ENCODE data around the gene TOPBP1.
"Not testable (repeated sequence)": the region's sequence is repeated elsewhere in the genome, so short reads cannot be mapped to it uniquely, and the experiment has no call there.

The TOPBP1 gene

GRCh38 chr3:133674290-133674919 is 12.7 kb upstream of the TOPBP1 start:
- DNase-seq, result no peak

- no peak for DNase-seq
Observed at GRCh38 chr3:133673746-133674145, 12.0 kb upstream of the TOPBP1 start.

- DNase-seq, result no peak
Observed at GRCh38 chr3:133672461-133672860, 10.7 kb upstream of the TOPBP1 start.

GRCh38 chr3:133670525-133670995 is 8.8 kb upstream of the TOPBP1 start:
- DNase-seq, result no peak

GRCh38 chr3:133669949-133670524 is 8.3 kb upstream of the TOPBP1 start:
- no peak for DNase-seq

GRCh38 chr3:133667118-133667517 is 5.4 kb upstream of the TOPBP1 start:
- DNase-seq, result no peak

GRCh38 chr3:133665188-133665587 is 3.4 kb upstream of the TOPBP1 start:
- DNase-seq, result not testable (repeated sequence)

GRCh38 chr3:133663569-133664313 is 2.0 kb upstream of the TOPBP1 start:
- DNase-seq, result no peak

GRCh38 chr3:133662278-133662651 is 524 bp upstream of the TOPBP1 start:
- DNase-seq, result no peak

- DNase-seq, result no peak
Observed at GRCh38 chr3:133659806-133660205, 1.9 kb downstream of the TOPBP1 start.

GRCh38 chr3:133655731-133656515 is 5.8 kb downstream of the TOPBP1 start:
- no peak for DNase-seq

GRCh38 chr3:133649486-133650068 is 12.2 kb downstream of the TOPBP1 start:
- no peak for DNase-seq

GRCh38 chr3:133644768-133645167 is 17.0 kb downstream of the TOPBP1 start:
- DNase-seq, result no peak

- no peak for DNase-seq
Observed at GRCh38 chr3:133643611-133644010, 18.1 kb downstream of the TOPBP1 start.

- DNase-seq, result no peak
Observed at GRCh38 chr3:133641254-133641653, 20.5 kb downstream of the TOPBP1 start.

GRCh38 chr3:133633439-133633838 is 28.3 kb downstream of the TOPBP1 start:
- no peak for DNase-seq

- no peak for DNase-seq
Observed at GRCh38 chr3:133629146-133629545, 32.6 kb downstream of the TOPBP1 start.

- no peak for DNase-seq
Observed at GRCh38 chr3:133627789-133628188, 34.0 kb downstream of the TOPBP1 start.

GRCh38 chr3:133620066-133620784 is 41.5 kb downstream of the TOPBP1 start:
- no peak for DNase-seq

GRCh38 chr3:133611534-133611933 is 50.2 kb downstream of the TOPBP1 start:
- no peak for DNase-seq

GRCh38 chr3:133610031-133610430 is 51.7 kb downstream of the TOPBP1 start:
- no peak for DNase-seq

GRCh38 chr3:133608388-133608787 is 53.4 kb downstream of the TOPBP1 start:
- no peak for DNase-seq

Data from effector CD8-positive, alpha-beta T cell (primary cell).